HPDE6-E6E7 (cell line): Measurements from ENCODE around the gene ZBED4.

Source experiments
- DNase-seq: peaks from one replicate; pipeline ENCODE4 v3.0.0; 2011; ENCODE audit warnings: missing footprints; ENCODE audit errors: extremely low spot score

The ZBED4 gene

DNA sequence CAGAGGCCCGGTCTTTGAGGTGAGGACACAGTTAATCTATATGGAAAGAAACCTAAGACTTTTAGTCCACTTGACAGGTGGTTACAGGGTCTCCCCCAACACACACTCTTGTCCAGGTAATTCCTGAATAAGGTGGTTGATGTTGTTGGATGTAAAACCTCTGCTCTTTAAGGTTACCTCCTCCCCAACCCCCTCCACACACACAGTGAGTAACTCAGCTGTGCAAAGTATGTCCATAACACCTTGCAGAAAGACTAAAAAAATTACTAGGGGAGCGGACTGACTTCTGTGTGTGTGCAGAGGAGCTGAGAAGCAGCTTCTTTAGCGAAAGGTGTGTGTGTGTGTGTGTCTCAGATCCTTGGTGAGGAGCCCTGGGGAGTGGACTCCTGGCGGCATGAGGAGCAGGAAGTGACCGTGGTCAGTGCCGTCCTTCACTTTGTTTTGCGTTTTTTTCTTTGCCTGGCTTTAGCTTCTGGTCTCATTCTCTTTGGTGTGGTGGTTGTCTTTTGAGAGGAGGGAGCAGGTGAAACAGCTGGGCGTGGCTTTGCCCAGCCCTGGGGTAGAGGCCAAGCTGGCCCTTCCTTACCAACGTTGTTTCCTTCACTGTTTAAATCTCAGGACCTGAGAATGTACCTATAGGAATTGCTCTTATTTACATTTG lies 1.7 kb downstream of the ZBED4 start:
- no peak for DNase-seq

DNA sequence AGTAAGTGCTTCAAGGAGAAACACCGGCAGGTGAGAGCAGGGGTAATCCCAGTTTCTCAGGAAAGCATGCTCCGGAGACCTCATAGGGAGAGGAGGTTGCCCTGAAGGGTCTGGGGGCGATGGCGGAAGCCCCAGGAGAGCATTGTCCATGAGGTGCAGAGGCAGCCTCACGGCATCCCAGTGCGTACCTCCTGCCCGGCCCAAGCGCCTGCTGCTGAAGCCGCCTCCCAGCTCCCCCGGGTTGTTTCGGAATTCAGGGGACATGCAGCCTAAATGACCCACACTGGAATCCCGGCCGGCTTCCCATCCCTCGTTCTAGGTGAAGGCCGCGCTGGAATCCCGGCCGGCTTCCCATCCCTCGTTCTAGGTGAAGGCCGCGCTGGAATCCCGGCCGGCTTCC lies 2.7 kb downstream of the ZBED4 start:
- no peak for DNase-seq

DNA sequence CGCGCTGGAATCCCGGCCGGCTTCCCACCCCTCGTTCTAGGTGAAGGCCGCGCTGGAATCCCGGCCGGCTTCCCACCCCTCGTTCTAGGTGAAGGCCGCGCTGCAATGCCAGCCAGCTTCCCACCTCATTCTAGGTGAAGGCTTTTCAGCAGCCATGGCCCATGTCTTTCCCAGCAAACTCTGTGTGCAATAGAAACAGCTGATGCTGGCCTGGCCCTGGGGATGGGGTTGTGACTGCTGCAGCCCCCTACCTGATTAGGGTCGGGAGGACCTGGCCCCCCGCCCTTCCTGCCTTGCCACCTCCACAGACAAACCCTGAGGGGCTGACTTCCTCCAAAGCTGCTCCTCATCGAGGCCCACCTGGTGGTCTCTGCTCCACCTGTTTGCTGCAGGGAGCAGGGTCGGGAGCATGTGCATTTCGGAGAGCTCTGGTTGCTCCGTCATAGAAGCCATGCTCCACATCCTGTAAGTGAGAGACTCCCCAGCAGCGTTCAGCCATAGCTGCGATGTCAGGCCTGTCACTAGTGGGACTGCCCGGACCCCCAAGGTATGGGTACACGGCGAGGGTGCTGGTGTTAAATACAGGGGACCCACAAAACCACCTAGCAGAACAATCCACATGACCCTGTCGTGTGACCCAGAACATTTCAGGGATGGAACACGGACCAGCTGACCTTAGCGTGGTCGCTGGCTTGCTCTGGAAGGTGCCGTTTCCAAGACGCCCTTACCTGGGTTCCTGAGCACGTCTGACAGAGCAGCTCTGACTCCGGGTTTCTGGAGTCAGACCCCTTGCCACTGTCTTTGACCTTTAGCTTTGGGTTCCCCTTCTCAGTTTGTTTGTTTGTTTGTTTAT lies 3.3 kb downstream of the ZBED4 start:
- no peak for DNase-seq

DNA sequence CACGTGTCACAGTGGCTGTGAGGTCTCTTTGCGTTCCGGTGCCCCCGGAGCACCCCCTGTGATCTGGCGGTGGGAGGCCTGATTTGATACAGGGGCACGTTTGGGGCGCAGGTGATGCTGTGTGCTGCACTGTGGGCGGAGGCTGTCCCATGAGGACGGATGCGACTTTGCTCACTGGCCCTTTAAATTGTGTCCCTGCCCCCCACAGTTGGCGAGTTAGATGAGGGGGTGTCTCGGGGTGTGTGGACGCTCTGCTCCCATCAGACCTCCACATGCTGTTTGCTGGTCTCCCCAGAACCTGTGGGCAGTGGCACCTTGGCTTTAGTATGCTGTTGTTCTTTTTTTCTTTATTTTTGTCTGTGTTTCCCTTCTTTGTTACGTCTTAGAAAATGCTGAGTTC lies 5.2 kb downstream of the ZBED4 start:
- no peak for DNase-seq

DNA sequence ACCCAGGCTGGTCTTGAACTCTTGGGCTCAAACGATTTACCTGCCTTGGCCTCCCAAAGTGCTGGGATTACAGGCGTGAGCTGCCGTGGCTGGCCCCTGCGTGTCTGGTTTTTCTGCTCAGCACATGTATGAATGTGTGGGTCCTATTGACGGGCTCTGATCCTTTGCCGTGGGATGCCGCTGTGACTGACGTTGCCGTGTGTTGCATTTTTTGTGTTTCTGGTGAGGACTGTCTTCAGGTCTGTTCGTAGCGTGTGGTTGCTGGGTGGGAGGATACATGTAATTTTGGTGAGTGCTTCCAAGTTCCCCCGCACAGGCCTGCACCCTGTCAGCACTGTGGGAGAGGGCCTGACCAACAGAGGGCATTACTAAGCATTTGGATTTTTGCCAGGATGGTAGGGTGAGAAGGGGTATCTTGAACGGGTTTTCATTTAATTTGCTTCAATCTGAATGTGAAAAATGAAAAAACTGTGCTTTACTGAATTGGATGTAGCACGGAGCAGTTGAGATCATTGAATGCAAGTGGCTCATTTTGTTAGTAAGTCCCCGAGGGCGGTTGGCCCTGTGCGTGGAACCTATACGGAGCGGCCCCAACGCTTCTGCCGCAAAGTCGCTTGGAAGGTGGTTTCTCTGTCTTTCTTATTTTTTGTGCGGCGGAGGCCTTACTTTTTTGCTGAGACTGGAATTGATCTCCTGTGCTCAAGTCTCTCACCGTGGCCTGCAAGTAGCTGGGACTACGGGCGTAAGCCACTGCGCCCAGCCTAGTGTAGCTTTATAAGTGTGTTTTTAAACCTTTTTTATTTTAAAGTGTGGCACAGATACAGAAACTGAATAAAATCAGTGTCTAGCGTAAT lies 8.2 kb downstream of the ZBED4 start:
- DNase-seq, result no peak

DNA sequence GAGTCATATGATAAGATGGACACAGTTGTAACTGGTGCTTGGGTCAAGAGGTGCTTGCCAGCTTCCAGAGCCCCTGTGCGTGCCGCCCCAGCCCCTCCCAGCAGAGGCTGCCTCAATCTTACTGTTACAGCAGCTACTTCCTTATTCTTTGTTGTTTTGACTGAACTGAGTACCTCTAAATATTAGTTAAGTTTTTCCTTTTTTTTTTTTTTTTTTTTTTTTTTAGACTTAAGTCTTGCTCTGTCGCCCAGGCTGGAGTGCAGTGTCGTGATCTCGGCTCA lies 8.8 kb downstream of the ZBED4 start:
- no peak for DNase-seq

DNA sequence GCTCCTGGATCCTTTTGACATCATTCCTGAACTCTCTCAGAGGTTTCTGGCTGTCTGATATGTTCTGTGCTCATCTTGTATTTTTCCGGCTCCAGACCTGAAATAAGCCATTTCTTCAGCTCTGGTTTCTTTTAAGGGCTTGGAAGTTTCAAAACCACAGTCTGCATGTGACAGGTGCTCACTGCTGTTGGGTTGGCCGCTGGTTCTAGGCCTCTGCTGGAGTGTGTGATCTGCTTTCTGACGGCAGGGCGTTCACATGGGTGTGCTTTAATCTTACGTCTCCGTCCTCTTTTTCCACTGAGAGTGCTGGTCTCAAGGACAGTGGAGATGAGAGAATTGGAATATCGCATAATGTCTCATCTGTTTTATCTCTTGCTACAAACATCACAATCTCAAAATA lies 10.3 kb downstream of the ZBED4 start:
- no peak for DNase-seq

DNA sequence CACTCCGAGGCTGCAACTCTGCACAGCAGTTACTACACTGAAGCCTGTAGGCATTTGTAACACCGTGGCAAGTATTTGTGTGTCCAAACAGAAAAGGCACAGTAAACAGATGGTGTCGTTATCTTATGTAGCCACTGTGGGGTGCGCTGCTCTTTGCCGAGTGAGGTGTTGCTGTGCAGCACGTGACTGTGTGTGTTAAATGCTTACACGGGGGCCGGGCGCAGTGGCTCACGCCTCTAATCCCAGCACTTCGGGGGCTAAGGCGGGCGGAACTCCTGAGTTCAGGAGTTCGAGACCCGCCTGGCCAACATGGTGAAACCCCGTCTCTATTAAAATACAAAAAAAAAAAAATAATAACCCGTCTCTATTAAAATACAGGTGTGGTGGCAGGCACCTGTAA lies 11.5 kb downstream of the ZBED4 start:
- DNase-seq, result no peak

DNA sequence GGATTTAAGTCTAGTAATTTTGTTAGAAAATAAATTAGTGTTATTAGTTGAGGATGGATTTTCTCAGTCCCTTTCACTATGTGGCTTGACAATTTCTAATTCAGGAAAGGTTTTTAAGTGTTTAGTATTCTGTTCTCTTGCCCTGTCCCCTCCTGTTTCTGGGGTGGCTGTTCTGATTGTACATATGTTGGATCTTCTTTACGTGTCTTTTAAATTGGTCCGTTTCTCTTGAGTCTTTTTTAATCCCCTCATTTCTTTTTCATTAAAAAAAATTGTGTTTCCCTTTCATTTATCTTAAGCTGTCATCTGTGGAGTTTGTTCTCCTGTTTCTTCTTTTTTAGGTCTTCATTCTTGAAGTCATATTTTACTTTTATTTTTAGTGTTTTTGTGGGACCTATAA lies 12.5 kb downstream of the ZBED4 start:
- DNase-seq, result no peak

DNA sequence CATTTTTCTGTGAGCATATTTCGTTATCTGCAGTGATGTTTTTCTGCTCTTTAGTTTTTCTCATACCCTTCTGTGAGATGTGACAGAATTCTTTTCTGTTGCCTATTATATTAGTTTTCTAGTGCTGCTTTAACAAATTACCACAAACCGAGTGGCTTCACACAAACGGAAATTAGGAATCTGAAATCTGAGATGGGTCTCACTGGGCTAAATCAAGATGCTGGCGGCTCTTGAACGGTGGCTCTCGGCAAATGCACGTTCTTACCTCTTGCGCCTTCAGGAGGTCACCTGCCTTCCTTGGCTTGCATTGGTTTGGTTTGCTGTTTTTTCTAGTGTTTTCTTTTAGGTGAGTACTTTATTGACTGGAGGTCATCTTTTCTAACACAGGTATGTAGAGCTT lies 13.0 kb downstream of the ZBED4 start:
- no peak for DNase-seq

DNA sequence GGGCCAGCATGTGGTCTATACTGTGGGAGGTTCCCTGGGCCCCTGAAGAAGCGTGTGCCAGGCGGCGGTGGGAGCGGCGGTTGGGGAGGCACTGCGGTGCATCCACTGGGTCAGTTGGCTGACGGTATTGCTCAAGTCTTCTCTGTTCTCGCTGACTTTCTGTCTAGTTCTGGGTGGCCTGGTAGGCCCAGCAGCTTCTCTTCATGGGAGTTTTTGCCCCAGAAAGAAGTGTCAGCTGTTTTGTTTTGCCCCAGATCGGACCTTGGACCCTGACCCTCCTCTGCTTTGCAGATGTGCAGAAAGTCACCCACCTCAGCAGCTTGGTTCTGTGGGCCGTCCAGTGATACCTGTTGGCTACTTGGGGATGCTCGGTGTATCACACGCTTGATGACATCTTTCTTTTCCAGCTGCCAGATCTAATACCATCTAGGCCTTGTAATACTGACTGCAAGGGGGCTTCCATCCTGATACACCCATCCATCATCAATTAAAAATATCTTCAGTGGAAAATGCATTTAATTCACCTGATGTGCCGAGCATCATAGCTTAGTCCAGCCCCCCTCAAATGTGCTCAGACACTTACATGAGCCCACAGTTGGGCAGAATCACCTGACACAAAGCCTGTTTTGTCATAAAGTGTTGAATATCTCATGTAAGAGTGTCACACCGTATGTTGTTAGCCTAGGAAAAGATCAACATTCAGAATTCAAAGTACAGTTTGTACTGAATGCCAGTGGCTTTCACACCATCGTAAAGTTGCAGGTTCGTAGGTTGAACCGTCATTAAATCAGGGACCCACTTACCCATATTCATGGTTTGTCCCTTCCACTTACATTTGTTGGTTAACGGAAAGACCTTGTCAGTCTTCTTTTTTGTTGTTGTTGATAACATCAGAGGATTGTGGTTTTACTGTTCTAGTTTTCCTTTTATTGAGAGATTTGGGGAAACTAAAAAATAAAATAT lies 13.9 kb downstream of the ZBED4 start:
- no peak for DNase-seq

DNA sequence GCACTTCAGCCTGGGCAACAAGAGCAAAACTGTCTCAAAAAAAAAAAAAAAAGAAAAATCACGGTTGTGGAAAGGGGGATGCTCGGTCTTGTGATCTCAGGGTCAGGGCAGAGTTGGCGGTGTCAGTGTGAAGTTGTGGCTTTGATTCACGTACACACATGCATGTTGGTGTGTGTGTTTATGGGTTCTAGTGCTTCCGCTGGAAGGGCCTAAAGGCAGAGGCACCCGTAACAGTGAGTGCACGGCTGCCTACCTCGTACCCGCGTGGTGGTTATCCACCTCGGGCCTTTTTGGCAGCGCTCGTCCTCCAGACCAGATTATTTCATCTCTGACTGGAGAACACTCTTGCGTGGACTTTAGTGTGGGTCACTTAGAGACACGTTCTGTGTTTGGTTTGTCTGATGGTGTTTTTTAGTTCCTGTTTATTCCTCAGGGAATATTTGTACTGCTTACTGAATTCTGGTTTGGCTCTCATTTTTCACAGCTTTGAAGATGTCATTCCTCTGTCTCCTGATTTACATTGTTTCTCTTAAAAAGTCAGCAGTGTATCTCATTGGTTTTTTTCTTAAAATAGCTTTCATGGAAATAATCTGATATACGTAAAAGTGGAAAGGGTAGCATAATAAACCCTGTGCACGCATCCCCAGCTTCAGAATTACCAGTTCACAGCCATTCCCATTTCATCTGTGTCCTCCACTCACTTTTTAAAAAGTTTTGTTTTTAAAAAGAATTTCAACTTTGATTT lies 15.6 kb downstream of the ZBED4 start:
- no peak for DNase-seq

DNA sequence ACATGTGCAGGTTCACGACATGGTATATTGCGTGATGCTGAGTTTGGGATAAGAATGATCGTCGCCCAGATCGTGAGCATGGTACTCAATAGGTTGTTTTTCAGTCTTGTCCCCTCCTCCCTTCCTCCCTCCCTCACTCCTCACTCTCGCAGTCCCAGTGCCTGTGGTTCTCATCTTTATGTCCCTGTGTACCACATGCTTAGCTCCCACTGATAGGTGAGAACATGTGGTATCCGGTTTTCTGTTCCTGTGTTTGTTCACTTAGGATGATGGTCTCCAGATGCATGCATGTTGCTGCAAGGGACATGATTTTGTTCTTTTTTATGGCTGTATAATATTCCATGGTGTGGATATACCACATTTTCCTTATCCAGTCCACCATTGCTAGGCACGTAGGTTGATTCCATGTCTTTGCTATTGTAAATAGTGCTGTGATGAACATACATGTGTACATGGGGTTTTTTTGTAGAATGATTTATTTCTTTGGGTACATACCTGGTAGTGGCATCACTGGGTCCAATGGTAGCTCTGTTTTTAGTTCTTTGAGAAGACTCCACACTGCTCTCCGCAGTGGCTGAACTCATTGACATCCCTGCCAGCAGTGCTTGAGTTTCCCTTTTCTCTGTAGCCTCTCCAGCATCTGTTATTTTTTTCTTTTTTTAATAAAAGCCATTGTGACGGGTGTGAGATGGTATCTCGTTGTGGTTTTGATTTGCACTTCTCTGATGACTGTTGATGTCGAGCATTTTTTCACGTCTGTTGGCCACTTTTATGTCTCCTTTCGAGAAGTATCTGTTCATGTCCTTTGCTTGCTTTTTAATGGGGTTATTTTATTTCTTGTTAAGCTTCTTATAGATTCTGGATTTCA lies 16.4 kb downstream of the ZBED4 start:
- DNase-seq, result no peak

DNA sequence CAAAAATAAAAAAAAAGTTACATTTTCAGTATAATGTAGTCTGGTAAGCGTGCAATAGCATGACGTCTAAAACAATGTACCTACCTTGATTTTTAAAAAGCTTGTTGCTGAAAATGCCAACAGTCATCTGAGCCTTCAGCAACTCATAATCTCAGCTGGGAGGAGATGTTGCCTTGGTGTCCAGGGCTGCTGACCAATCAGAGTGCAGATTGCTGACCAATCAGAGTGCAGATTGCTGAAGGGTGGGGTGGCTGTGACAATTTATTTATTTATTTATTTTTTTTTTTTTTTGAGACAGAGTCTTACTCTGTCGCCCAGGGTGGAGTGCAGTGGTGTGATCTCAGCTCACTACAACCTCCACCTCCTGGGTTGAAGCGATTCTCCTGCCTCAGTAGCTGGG lies 17.8 kb downstream of the ZBED4 start:
- no peak for DNase-seq

DNA sequence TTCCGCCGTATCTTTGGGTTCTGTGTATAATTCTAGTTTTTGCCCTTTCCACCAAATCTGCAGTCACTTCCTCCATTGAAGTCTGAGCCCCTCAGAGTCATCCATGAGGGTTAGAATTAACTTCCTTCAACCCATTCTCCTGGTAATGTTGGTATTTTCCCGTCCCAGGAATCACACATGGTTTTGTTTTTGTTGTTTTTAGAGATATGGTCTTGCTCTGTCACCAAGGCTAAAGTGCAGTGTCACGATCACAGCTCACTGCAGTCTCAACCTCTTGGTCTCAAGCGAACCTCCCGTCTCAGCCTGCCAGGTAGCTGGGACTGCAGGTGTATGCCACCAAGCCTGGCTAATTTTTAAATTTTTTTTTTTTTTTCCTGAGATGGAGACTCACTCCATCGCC lies 18.7 kb downstream of the ZBED4 start:
- DNase-seq, result no peak

DNA sequence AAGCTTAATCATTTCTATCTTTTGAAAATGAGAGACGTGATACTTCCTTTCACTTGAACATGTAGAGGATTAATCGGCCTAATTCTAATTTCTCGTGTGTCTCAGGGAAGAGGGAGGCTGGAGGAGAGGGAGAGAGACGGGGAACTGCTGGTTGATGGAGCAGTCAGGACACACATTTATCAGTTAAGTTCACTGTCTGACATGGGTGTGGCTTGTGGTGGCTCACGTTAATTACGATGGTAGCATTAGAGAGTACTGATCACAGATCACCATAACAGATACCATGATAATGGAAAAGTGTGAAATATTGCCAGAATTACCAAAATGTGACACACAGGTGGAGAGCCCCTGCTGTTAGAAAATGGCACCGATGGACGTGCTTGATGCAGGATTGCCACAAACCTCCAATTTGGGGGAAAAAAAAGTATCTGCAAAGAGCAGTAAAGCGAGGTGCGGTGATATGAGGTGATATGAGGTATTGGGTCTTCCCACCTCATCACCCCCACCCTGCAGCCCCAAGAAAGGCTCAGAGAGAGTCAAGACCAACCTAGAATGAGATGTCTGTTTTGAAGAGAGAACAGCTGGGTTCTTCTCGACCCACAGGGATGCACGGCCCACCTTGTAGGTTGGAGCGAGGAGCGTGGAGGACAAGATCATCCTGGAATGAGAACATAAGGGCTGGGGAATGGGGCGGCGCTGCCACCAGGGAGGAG lies 19.7 kb downstream of the ZBED4 start:
- DNase-seq, result no peak

DNA sequence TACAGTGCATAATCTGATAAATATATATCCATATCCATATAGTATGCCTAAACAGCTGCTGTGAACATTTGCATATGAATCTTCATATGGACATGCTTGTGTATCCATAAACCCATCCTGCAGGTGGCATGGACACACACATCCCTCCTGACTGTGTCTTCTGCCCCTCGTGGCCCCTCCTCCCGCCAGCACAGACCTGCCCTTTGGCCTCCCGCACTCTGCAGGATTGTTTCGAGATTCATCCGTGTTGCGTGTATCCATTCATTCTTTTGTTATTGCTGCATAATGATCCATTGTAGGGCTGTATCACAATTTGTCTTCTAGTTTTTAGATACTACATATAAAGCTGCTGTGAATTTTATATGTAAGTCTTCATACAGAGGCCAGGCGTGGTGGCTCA lies 24.0 kb downstream of the ZBED4 start:
- no peak for DNase-seq

DNA sequence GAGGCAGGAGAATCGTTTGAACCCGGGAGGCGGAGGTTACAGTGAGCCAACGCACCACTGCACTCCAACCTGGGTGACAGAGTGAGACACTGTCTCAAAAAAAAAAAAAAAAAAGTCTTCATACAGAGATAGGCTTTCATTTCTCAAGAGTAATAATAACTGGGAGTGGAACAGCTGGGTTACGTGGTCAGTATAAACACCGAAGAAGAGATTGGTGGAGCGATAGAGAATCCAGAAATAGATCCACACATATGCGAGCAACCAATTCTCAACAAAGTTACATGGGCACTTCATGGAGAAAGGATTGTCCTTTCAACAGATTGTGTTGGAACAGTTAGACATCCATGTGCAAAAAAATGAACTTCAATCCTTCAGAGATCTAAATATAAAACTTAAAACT lies 24.6 kb downstream of the ZBED4 start:
- no peak for DNase-seq

DNA sequence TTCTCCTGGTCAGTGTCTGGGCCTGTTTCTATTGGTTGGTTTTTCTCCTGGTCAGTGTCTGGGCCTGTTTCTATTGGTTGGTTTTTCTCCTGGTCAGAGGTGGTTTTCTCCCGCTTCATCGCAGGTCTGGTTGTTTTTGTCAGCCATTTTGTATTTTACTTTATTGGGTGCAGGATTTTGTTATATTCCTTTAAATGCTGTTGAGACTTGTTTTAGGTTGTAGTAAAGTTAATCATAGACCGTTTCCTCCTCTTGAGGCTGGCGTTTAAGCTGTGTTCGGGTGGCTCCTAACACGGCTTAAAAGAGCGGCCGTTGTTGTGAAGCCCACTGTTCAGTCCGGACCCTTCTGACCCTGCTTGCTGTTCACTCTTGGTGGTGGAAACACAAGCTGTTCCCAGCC lies 26.2 kb downstream of the ZBED4 start:
- DNase-seq, result no peak
